CD8-positive, alpha-beta memory T cell (primary cell): Measurements from ENCODE around the gene GPR137. TPM values are rescaled to one million over a fixed set of nuclear protein-coding genes. Genes with fewer than 3 reads are reported as not detected.

Experiments used
- CTCF ChIA-PET: fragments of 350-600 bp; sonication (Branson Sonifier 250); formaldehyde crosslinking; loops from one replicate; lab custom pipeline; 2021; ENCODE audit warnings: antibody characterized with exemption; lab: Charles Lee
- POLR2A ChIA-PET: fragments of 350-600 bp; sonication (Branson Sonifier 250); formaldehyde crosslinking; loops from one replicate; lab custom pipeline; 2021; ENCODE audit warnings: antibody characterized with exemption; lab: Charles Lee
- DNase-seq, 5 donors: peaks; one replicate each; pipeline versions ENCODE4 v3.0.0 to v3.0.0-alpha.2; 2020 to 2022; ENCODE audit warnings: mixed read lengths in 1 of 5
- H3K27ac ChIP-seq: one replicate; pipeline ENCODE4 v1.7.0; 2013; ENCODE audit warnings: low read depth, mild to moderate bottlenecking, low read length, moderate library complexity
- H3K27me3 ChIP-seq: 2 replicates; pipeline ENCODE4 v1.7.0; 2013; ENCODE audit warnings: low read length, mild to moderate bottlenecking; ENCODE audit not compliant: insufficient read depth, poor library complexity, severe bottlenecking
- H3K36me3 ChIP-seq: 2 replicates; pipeline ENCODE4 v1.7.0; 2013; ENCODE audit warnings: mild to moderate bottlenecking, low read length, moderate library complexity; ENCODE audit not compliant: insufficient read depth
- H3K4me1 ChIP-seq: 2 replicates; pipeline ENCODE4 v1.7.0; 2013; ENCODE audit warnings: mild to moderate bottlenecking, low read length, moderate library complexity; ENCODE audit not compliant: insufficient read depth
- H3K4me3 ChIP-seq: 2 replicates; pipeline ENCODE4 v1.7.0; 2013; ENCODE audit warnings: mild to moderate bottlenecking, low read length
- H3K9me3 ChIP-seq: 2 replicates; pipeline ENCODE4 v1.7.0; 2013; ENCODE audit warnings: mild to moderate bottlenecking, low read length
- H3K27ac Mint-ChIP-seq, 8 donors: one replicate each; pipeline ENCODE4 v1.8.0; 2020 to 2021; ENCODE audit warnings: mixed read lengths in 8 of 8, mild to moderate bottlenecking in 6 of 8, inconsistent platforms in 3 of 8, moderate library complexity in 3 of 8
- H3K27me3 Mint-ChIP-seq, 2 donors: one replicate each; pipeline ENCODE4 v1.8.0; 2020 to 2021; ENCODE audit warnings: mixed read lengths in 2 of 2, mild to moderate bottlenecking in 1 of 2, moderate library complexity in 1 of 2
- H3K36me3 Mint-ChIP-seq, 3 donors: one replicate each; pipeline ENCODE4 v1.8.0; 2020 to 2021; ENCODE audit warnings: mixed read lengths in 3 of 3, inconsistent platforms in 1 of 3, mild to moderate bottlenecking in 1 of 3
- H3K4me1 Mint-ChIP-seq, 3 donors: one replicate each; pipeline ENCODE4 v1.8.0; 2020 to 2021; ENCODE audit warnings: mixed read lengths in 3 of 3, inconsistent platforms in 1 of 3, mild to moderate bottlenecking in 1 of 3
- H3K4me3 Mint-ChIP-seq, 7 donors: one replicate each; pipeline ENCODE4 v1.8.0; 2020 to 2021; ENCODE audit warnings: mixed read lengths in 7 of 7, mild to moderate bottlenecking in 6 of 7, moderate library complexity in 4 of 7, inconsistent platforms in 2 of 7
- H3K9me3 Mint-ChIP-seq, 5 donors: one replicate each; pipeline ENCODE4 v1.8.0; 2020 to 2022; ENCODE audit warnings: mixed read lengths in 5 of 5, mild to moderate bottlenecking in 3 of 5, moderate library complexity in 2 of 5, inconsistent platforms in 1 of 5
- polyA plus RNA-seq: library from polyadenylated mRNA; unstranded; fragments of 300-500 nt; fragmentation: Illumina TruSeq; gene quantifications from one replicate; pipeline ENCODE4 v1.2.3, GENCODE V29; 2021
- total RNA-seq, 2 experiments: library from RNA; stranded (reverse); gene quantifications; one replicate each; pipeline ENCODE4 v1.2.3, GENCODE V29; 2021

Gene GPR137
- total and polyA plus RNA-seq, 3 experiments from 2014 or later: 9.1 to 65.0 (median 64.2) TPM

DNA sequence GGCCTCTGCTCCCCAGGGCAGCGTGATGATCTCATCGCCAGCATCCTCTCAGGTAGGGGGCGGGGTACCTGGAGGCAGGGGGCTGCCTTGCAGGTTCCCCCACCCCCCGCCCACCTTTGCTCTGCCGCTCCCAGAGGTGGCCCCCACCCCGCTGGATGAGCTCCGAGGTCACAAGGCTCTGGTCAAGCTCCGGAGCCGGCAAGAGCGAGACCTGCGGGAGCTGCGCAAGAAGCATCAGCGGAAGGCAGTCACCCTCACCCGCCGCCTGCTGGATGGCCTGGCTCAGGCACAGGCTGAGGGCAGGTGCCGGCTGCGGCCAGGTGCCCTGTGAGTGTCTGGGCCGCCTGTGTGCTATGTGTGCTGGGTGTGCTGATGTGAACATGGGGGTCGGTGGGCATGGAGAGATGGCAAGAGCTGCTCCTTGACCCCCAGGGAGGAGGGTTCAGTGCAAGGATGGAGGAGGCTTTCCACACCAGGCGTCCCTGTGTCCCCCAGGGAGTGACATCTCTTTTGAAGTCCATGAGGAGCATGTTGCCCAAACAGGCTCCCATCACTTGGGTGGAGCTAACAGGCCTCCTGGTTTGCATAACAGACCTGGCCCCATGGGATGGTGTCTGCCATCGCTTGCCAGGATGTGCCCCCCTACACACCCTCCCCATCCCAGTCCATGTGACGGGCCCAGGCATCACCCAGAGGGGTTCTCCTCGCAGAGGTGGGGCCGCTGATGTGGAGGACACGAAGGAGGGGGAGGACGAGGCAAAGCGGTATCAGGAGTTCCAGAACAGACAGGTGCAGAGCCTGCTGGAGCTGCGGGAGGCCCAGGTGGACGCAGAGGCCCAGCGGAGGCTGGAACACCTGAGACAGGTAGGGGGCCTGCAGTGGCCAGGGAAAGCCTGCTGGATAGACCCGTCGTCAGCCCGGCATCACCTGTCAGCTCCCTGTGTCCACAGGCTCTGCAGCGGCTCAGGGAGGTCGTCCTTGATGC is 20.2 kb upstream of the GPR137 start:
- no peaks in the 10 kb centered on the region for H3K36me3 ChIP-seq
- H3K9me3 Mint-ChIP-seq: no peaks in the 10 kb centered on the region
- no peak overlapping the region for H3K4me3 ChIP-seq
- H3K27ac ChIP-seq: no peak overlapping the region
- peak overlapping the region in 4 of 8 donors; percentile 6 to 88 (median 58) for H3K27ac Mint-ChIP-seq
- H3K27me3 ChIP-seq: no peaks in the 10 kb centered on the region
- H3K27me3 Mint-ChIP-seq: peaks cover 0 to 2% of the 10 kb centered on the region in 2 donors
- H3K36me3 Mint-ChIP-seq: peaks cover 0 to 24% (median 2%) of the 10 kb centered on the region in 3 donors
- H3K4me1 ChIP-seq: peaks cover 12% of the 10 kb centered on the region
- H3K4me3 Mint-ChIP-seq: peak overlapping the region in 2 of 7 donors; percentile 49 to 73
- H3K4me1 Mint-ChIP-seq: peaks cover 15 to 22% (median 16%) of the 10 kb centered on the region in 3 donors
- ChIA-PET CTCF (interaction anchor here (0.9 to 1.3 kb wide), 3 partner anchors 35 to 61 kb away, joined by 3 to 4 read pairs (median 4); partner anchors contain the start of gene CATSPERZ), POLR2A (no interaction called here)
- no peak for DNase-seq
- H3K9me3 ChIP-seq: no peaks in the 10 kb centered on the region

GRCh38 chr11:64266339-64266738 is 19.3 kb upstream of the GPR137 start:
- Mint-ChIP-seq H3K4me1 (peaks cover 15 to 23% (median 16%) of the 10 kb centered on the region in 3 donors), H3K27ac (peak overlapping the region in 2 of 8 donors; percentile 17 to 26), H3K4me3 (peak overlapping the region in 2 of 7 donors; percentile 32 to 49), H3K27me3 (peaks cover 0 to 3% of the 10 kb centered on the region in 2 donors), H3K9me3 (no peaks in the 10 kb centered on the region), H3K36me3 (peaks cover 0 to 25% (median 2%) of the 10 kb centered on the region in 3 donors)
- ChIA-PET CTCF (no interaction called here), POLR2A (no interaction called here)
- Histone ChIP-seq H3K36me3 (no peaks in the 10 kb centered on the region), H3K9me3 (no peaks in the 10 kb centered on the region), H3K27me3 (no peaks in the 10 kb centered on the region), H3K4me3 (no peak overlapping the region), H3K27ac (no peak overlapping the region), H3K4me1 (peaks cover 12% of the 10 kb centered on the region)
- no peak for DNase-seq

GRCh38 chr11:64267207-64267945 is 18.3 kb upstream of the GPR137 start:
- H3K36me3 ChIP-seq: no peaks in the 10 kb centered on the region
- H3K27ac ChIP-seq: no peak overlapping the region
- H3K27me3 Mint-ChIP-seq: peaks cover 0 to 3% of the 10 kb centered on the region in 2 donors
- ChIA-PET POLR2A (interaction anchor here (0.6 to 5.0 kb wide), 3 partner anchors 13 to 44 kb away, joined by 3 to 44 read pairs (median 6); partner anchors contain the start of gene PPP1R14B), CTCF (interaction anchor here (1.0 to 7.1 kb wide), 4 partner anchors 21 to 61 kb away, joined by 3 to 124 read pairs (median 69); partner anchors contain the start of genes ESRRA, FERMT3, FKBP2 and PLCB3)
- H3K27ac Mint-ChIP-seq: peak overlapping the region in 6 of 8 donors; percentile 66 to 99 (median 93)
- H3K4me1 ChIP-seq: peaks cover 21% of the 10 kb centered on the region
- no peaks in the 10 kb centered on the region for H3K9me3 ChIP-seq
- H3K4me3 ChIP-seq: no peak overlapping the region
- H3K4me3 Mint-ChIP-seq: peak overlapping the region in 4 of 7 donors; percentile 52 to 99 (median 94)
- H3K27me3 ChIP-seq: no peaks in the 10 kb centered on the region
- peaks cover 19 to 28% (median 20%) of the 10 kb centered on the region in 3 donors for H3K4me1 Mint-ChIP-seq
- DNase-seq: no peak
- H3K36me3 Mint-ChIP-seq: peaks cover 0 to 21% (median 0%) of the 10 kb centered on the region in 3 donors
- H3K9me3 Mint-ChIP-seq: no peaks in the 10 kb centered on the region

- H3K9me3 ChIP-seq: no peaks in the 10 kb centered on the region
- peaks cover 19 to 28% (median 20%) of the 10 kb centered on the region in 3 donors for H3K4me1 Mint-ChIP-seq
- DNase-seq: no peak
- peaks cover 22% of the 10 kb centered on the region for H3K4me1 ChIP-seq
- ChIA-PET POLR2A (interaction anchor here (0.6 to 5.0 kb wide), 13 partner anchors 14 to 1655 kb away, joined by 3 to 68 read pairs (median 6); partner anchors contain the start of genes BAD, EML3, ESRRA and FERMT3), CTCF (interaction anchor here (1.0 to 7.1 kb wide), 6 partner anchors 10 to 63 kb away, joined by 3 to 124 read pairs (median 28); partner anchors contain the start of genes ESRRA, FERMT3, FKBP2 and PLCB3)
- no peaks in the 10 kb centered on the region for H3K27me3 ChIP-seq
- H3K4me3 Mint-ChIP-seq: peak overlapping the region; percentile 93 to 99 (median 98)
- H3K27me3 Mint-ChIP-seq: peaks cover 0 to 3% of the 10 kb centered on the region in 2 donors
- peak overlapping the region; percentile 96 for H3K4me3 ChIP-seq
- H3K36me3 Mint-ChIP-seq: peaks cover 0 to 17% (median 0%) of the 10 kb centered on the region in 3 donors
- H3K27ac Mint-ChIP-seq: peak overlapping the region; percentile 96 to 99 (median 97)
- H3K27ac ChIP-seq: peak overlapping the region; percentile 86
- no peaks in the 10 kb centered on the region for H3K9me3 Mint-ChIP-seq
- no peaks in the 10 kb centered on the region for H3K36me3 ChIP-seq
Observed at GRCh38 chr11:64268025-64268892, 17.4 kb upstream of the GPR137 start.

- Mint-ChIP-seq H3K9me3 (no peaks in the 10 kb centered on the region), H3K4me3 (peak overlapping the region; percentile 93 to 99 (median 98)), H3K27me3 (peaks cover 0 to 3% of the 10 kb centered on the region in 2 donors), H3K36me3 (peaks cover 0 to 17% (median 0%) of the 10 kb centered on the region in 3 donors), H3K27ac (peak overlapping the region; percentile 96 to 99 (median 97)), H3K4me1 (peaks cover 19 to 28% (median 20%) of the 10 kb centered on the region in 3 donors)
- ChIA-PET POLR2A (interaction anchor here (0.6 to 5.0 kb wide), 13 partner anchors 15 to 1656 kb away, joined by 3 to 68 read pairs (median 6); partner anchors contain the start of genes BAD, EML3, ESRRA and FERMT3), CTCF (interaction anchor here (1.0 to 7.1 kb wide), 5 partner anchors 11 to 63 kb away, joined by 3 to 124 read pairs (median 54); partner anchors contain the start of genes ESRRA, FERMT3, FKBP2 and PLCB3)
- peak overlapping the region; percentile 86 for H3K27ac ChIP-seq
- no peaks in the 10 kb centered on the region for H3K27me3 ChIP-seq
- peak overlapping the region; percentile 96 for H3K4me3 ChIP-seq
- peak in 4 of 5 donors; percentile 23 to 72 (median 30) for DNase-seq
- H3K9me3 ChIP-seq: no peaks in the 10 kb centered on the region
- peaks cover 22% of the 10 kb centered on the region for H3K4me1 ChIP-seq
- H3K36me3 ChIP-seq: no peaks in the 10 kb centered on the region
Observed at GRCh38 chr11:64268893-64269539, 16.6 kb upstream of the GPR137 start.

DNA sequence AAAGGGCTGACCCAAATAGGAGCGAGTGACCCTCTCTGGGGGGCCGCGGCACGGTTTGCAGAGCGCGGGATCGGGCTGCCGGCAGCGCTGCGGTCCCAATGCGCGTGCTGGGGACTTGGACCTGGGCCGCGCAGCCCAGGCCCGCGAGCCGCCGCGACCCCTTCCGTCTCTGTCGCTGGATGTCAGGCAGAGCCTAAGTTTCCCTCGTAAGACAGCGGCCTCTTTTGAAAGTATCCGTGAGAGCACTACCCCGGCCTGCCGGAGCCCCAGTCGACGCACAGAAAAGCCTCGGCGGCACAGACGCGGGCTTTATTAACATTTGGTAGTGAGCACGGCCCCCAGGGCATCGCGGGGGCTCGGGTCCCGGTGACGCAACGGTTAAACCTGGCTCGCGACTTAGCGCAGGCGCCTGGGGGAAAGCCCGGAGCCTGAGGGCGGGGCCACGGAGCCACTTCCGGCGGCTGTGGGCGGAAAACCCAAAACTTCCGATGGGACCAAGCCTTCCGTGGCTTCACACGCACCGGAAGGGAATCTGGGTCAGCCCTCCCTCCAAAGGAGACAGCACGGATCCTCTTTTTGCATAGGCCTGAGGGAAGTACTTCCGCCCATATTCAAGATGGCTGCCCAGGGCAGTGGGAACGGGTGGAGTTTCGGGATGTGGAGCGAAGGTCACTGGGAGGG is 16.0 kb upstream of the GPR137 start:
- POLR2A ChIA-PET: interaction anchor here (0.6 to 5.0 kb wide), 14 partner anchors 15 to 84 kb away, joined by 3 to 68 read pairs (median 8); partner anchors contain the start of genes BAD, ESRRA, FERMT3 and FKBP2
- Mint-ChIP-seq H3K27me3 (peaks cover 0 to 3% of the 10 kb centered on the region in 2 donors), H3K4me3 (peak overlapping the region; percentile 93 to 99 (median 98))

More for the DNA sequence above, 16.0 kb upstream of the GPR137 start:
- Histone ChIP-seq H3K4me3 (peak overlapping the region; percentile 96), H3K9me3 (no peaks in the 10 kb centered on the region), H3K27me3 (no peaks in the 10 kb centered on the region), H3K36me3 (no peaks in the 10 kb centered on the region), H3K27ac (peak overlapping the region; percentile 86), H3K4me1 (peaks cover 22% of the 10 kb centered on the region)
- peaks cover 19 to 28% (median 20%) of the 10 kb centered on the region in 3 donors for H3K4me1 Mint-ChIP-seq
- H3K27ac Mint-ChIP-seq: peak overlapping the region; percentile 96 to 99 (median 98)
- CTCF ChIA-PET: interaction anchor here (0.9 to 7.1 kb wide), 7 partner anchors 11 to 64 kb away, joined by 3 to 124 read pairs (median 13); partner anchors contain the start of genes BAD, ESRRA, FERMT3 and FKBP2
- peak; percentile 95 to 98 (median 98) for DNase-seq
- H3K9me3 Mint-ChIP-seq: no peaks in the 10 kb centered on the region
- peaks cover 0 to 17% (median 0%) of the 10 kb centered on the region in 3 donors for H3K36me3 Mint-ChIP-seq
